ENCODE data around the gene PCDHGA1.

PCDHGA1 gene

DNA sequence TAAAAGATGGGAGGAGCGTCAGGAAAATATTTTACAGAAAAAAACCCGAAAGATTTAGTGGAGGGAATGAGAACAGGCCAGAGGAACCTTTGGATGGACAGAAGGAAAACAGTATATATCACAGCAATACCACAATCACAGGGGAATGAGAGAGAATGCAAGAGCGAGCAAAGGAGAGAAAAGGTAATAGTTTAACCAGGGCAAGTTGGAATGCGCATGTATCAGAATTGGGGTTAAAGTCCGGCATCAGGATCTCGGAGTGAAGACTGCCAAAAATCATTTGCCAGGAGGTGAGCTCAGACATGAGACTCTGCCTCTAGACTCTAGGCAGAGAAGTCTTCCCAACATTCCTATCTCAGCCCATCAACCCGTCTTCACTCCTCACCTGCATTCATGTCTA is 195.3 kb downstream of the PCDHGA1 start:
- H3K4me3 ChIP-seq (ENCODE audit: control insufficient read depth, low read depth, low read length): no peak overlapping the region
- TF ChIP-seq, protein P1, sequence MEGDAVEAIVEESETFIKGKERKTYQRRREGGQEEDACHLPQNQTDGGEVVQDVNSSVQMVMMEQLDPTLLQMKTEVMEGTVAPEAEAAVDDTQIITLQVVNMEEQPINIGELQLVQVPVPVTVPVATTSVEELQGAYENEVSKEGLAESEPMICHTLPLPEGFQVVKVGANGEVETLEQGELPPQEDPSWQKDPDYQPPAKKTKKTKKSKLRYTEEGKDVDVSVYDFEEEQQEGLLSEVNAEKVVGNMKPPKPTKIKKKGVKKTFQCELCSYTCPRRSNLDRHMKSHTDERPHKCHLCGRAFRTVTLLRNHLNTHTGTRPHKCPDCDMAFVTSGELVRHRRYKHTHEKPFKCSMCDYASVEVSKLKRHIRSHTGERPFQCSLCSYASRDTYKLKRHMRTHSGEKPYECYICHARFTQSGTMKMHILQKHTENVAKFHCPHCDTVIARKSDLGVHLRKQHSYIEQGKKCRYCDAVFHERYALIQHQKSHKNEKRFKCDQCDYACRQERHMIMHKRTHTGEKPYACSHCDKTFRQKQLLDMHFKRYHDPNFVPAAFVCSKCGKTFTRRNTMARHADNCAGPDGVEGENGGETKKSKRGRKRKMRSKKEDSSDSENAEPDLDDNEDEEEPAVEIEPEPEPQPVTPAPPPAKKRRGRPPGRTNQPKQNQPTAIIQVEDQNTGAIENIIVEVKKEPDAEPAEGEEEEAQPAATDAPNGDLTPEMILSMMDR (conservative IDR thresholded peaks at IDR 0.05; ENCODE audit: control insufficient read depth, insufficient read depth, low read depth, low read length): no peak
- DNase-seq (ENCODE audit: low read depth): peak; percentile 40

DNA sequence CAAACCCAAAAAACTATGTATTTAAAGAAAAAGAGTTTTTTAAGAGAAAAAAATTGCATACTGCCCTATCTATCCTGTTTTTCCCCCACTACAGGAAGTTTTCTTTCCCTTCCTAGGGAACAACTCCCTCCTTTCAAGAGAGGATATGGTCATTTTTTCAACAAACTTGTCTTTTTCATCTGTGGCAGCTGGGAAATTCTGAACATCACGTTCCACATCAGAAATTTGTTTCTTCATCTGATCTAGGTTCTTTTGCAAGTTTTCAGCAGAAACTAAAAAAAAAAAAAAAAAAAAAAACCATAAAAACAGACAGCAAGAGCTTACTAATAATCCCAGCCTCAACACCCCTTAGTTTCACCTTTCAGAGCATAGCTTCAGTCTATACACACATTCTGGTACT is 197.1 kb downstream of the PCDHGA1 start:
- no peak for DNase-seq (ENCODE audit: low read depth)
- no peak overlapping the region for H3K4me3 ChIP-seq (ENCODE audit: control insufficient read depth, low read depth, low read length)
- TF ChIP-seq, protein P1 (conservative IDR thresholded peaks at IDR 0.05; ENCODE audit: control insufficient read depth, insufficient read depth, low read depth, low read length): no peak

DNA sequence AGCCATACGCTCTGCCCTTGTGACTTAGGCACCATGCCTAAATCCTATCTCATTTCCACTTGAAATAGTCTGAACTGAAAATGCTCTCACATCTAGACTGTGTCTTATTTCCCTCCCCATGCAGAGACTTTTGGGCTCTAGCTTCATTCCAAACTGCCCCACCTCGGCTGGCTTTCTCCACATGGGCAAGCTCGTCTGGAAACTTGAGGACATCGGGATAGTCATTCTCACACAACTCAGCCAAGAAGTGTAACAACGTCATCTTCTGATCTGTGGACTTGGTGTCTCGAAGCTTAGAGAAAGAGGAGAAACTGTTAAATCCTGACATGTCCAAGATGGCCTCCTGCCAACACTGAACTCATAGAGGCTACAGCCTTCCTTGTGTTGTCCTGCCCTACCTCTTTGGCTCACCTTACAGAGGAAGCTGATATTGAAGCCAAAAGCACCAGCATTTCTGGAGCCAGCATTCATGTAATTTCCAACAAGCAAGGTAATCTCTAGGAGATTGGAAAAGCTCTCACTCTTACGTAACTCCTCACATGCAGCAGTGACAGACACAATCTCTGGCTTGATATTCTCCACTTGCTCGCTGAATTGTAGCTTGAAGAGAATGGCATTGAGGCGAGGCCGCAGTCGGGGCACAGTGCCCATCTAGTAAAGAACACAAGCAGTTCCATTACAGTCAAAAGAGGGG is 198.1 kb downstream of the PCDHGA1 start:
- peak; percentile 79 for DNase-seq (ENCODE audit: low read depth)
- TF ChIP-seq, protein P1 (conservative IDR thresholded peaks at IDR 0.05; ENCODE audit: control insufficient read depth, insufficient read depth, low read depth, low read length): no peak
- no peak overlapping the region for H3K4me3 ChIP-seq (ENCODE audit: control insufficient read depth, low read depth, low read length)

DNA sequence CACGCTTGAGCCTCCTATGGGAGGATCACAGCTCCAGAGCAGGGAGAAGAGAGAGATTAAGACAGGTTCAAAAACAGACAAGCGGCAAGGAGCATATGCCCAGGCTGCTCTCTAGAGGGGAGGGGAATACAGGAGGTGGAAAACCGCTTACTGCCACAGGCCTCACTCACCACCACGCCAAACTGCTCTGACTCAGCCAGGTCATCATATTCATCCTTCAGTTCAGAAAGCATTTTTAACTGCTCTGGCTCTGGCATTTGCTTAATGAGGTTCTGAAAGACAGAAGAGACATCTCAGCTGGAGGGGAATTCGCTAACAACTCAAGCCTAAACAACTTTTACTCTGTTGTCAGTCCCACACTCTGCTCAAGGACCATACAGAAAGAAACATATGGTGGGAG is 198.7 kb downstream of the PCDHGA1 start:
- H3K4me3 ChIP-seq (ENCODE audit: control insufficient read depth, low read depth, low read length): no peak overlapping the region
- DNase-seq (ENCODE audit: low read depth): peak; percentile 82
- TF ChIP-seq, protein P1 (conservative IDR thresholded peaks at IDR 0.05; ENCODE audit: control insufficient read depth, insufficient read depth, low read depth, low read length): no peak

DNA sequence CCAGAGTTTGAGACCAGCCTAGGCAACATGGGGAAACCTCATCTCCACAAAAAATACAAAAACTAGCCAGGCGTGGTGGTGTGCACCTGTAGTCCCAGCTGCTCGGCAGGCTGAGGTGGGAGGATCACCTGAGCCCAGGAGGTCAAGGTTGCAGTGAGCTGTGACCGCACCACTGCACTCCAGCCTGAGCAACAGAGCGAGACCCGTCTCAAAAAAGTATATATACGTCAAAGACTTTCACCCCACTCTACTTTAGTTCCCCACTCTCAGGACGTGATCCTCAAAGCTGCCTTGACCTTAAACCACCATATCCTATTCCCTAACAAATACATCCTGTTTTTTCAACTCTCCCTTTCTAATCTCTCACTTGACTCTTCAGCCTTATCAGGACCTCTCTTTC is 199.6 kb downstream of the PCDHGA1 start:
- TF ChIP-seq, protein P1 (conservative IDR thresholded peaks at IDR 0.05; ENCODE audit: control insufficient read depth, insufficient read depth, low read depth, low read length): no peak
- no peak for DNase-seq (ENCODE audit: low read depth)

DNA sequence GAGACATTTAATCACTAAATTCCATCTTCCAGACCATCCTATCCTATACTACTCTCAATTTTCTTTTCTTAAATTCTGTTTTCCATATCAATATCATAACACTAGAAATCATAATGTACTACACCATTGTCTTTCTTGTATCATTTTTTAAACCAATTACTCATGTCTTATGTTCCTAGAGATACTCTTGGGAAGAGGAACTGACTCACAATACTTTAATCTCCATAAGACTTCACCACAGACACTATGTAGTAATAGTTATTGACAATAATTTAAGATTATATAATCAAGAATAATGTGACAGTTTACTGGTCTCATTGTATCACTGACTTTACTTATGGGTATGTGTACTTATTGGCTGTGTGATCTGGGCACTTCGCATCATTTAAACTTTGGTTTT is 202.4 kb downstream of the PCDHGA1 start:
- no peak overlapping the region for H3K4me3 ChIP-seq (ENCODE audit: control insufficient read depth, low read depth, low read length)
- peak; percentile 28 for DNase-seq (ENCODE audit: low read depth)
- TF ChIP-seq, protein P1 (conservative IDR thresholded peaks at IDR 0.05; ENCODE audit: control insufficient read depth, insufficient read depth, low read depth, low read length): no peak

More for the DNA sequence above, 199.6 kb downstream of the PCDHGA1 start:
- H3K4me3 ChIP-seq (ENCODE audit: control insufficient read depth, low read depth, low read length): no peak overlapping the region

All from fibroblast of mammary gland (primary cell).